ENCODE data around the gene FEM1C. TPM values are rescaled to one million over a fixed set of nuclear protein-coding genes. Genes with fewer than 3 reads are reported as not detected.

Gene FEM1C
- total RNA-seq, 1 experiment from 2014 or later, result 10.3 TPM

DNA sequence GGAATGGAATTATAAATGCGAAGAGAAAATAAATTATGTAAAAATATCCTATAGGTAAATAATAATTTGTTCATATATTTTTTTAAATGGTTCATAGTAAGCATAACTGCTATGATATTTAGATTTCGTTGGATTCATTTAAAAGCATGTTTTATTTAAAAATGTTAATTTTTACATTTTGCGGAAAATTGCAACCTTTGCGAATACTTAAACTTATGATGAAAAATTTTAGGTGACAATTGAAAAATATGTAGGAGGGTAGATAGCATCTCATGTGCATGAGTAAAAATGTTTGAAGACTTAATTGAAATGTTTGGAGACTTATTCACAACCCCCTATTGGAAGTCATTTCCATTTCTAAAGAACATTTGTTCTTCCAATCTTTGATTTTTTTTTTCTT lies 4.1 kb upstream of the FEM1C start:
- Mint-ChIP-seq H3K4me3 (ENCODE audit: unreplicated experiment) (no peak overlapping the region), H3K4me1 (ENCODE audit: insufficient read depth, unreplicated experiment) (peaks cover 26% of the 10 kb centered on the region), H3K36me3 (ENCODE audit: insufficient read depth, unreplicated experiment) (peaks cover 2% of the 10 kb centered on the region), H3K27ac (ENCODE audit: low read depth, unreplicated experiment) (no peak overlapping the region), H3K27me3 (ENCODE audit: insufficient read depth, unreplicated experiment) (no peaks in the 10 kb centered on the region), H3K9me3 (ENCODE audit: unreplicated experiment) (no peaks in the 10 kb centered on the region)
- CTCF ChIA-PET, result interaction anchor here (0.6 kb wide), 1 partner anchor 19 kb away, joined by 3 read pairs; no protein-coding TSS in a partner anchor
- no peak for DNase-seq (ENCODE audit: unreplicated experiment)
- no TSS peak for BruUV-seq (replicated peaks)
- intact Hi-C loops (cut with micrococcal nuclease), result no loop called here
- TF ChIP-seq, protein P1, sequence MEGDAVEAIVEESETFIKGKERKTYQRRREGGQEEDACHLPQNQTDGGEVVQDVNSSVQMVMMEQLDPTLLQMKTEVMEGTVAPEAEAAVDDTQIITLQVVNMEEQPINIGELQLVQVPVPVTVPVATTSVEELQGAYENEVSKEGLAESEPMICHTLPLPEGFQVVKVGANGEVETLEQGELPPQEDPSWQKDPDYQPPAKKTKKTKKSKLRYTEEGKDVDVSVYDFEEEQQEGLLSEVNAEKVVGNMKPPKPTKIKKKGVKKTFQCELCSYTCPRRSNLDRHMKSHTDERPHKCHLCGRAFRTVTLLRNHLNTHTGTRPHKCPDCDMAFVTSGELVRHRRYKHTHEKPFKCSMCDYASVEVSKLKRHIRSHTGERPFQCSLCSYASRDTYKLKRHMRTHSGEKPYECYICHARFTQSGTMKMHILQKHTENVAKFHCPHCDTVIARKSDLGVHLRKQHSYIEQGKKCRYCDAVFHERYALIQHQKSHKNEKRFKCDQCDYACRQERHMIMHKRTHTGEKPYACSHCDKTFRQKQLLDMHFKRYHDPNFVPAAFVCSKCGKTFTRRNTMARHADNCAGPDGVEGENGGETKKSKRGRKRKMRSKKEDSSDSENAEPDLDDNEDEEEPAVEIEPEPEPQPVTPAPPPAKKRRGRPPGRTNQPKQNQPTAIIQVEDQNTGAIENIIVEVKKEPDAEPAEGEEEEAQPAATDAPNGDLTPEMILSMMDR (IDR thresholded peaks at IDR 0.05; ENCODE audit: unreplicated experiment), result no peak
- POLR2A ChIA-PET, result no interaction called here

DNA sequence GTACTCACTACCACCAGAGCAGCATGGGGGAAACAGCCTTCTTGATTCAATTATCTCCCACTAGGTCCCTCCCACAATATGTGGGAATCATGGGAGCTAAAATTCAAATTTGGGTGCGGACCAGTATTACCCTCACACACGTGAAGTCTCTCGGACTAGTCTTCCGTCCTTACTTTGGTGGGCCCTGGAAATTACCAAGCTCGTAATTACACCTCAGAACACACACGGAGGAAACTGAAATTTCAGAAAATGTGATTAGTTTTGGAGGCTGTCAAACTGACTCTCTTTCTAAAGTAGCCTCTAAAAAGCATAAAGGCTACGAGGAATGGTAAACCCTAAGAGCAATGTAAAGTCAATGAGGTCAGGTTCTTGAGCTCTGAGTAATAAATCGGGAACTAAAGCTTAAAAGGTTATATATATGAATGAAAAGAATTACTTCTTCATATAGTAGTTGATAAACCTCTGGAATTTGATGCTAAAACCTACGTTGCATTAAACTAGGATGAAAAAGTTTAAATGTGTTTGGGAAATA lies 842 bp upstream of the FEM1C start:
- no peaks in the 10 kb centered on the region for H3K9me3 Mint-ChIP-seq (ENCODE audit: unreplicated experiment)
- peaks cover 29% of the 10 kb centered on the region for H3K36me3 Mint-ChIP-seq (ENCODE audit: insufficient read depth, unreplicated experiment)
- TF ChIP-seq, protein P1 (IDR thresholded peaks at IDR 0.05; ENCODE audit: unreplicated experiment), result no peak
- TSS peak; percentile 91 for BruUV-seq (replicated peaks)
- POLR2A ChIA-PET, result interaction anchor here (0.7 to 4.0 kb wide), 19 partner anchors 8 to 283 kb away, joined by 3 to 45 read pairs (median 15); partner anchors contain the start of genes CCDC112 and PGGT1B
- intact Hi-C loops (cut with micrococcal nuclease), result no loop called here
- no peak for DNase-seq (ENCODE audit: unreplicated experiment)
- peak overlapping the region; percentile 97 for H3K27ac Mint-ChIP-seq (ENCODE audit: low read depth, unreplicated experiment)
- H3K4me3 Mint-ChIP-seq (ENCODE audit: unreplicated experiment), result peak overlapping the region; percentile 85
- no peaks in the 10 kb centered on the region for H3K4me1 Mint-ChIP-seq (ENCODE audit: insufficient read depth, unreplicated experiment)
- no peaks in the 10 kb centered on the region for H3K27me3 Mint-ChIP-seq (ENCODE audit: insufficient read depth, unreplicated experiment)
- CTCF ChIA-PET, result interaction anchor here (0.7 to 4.9 kb wide), 6 partner anchors 26 to 308 kb away, joined by 3 to 26 read pairs (median 5); no protein-coding TSS in a partner anchor

DNA sequence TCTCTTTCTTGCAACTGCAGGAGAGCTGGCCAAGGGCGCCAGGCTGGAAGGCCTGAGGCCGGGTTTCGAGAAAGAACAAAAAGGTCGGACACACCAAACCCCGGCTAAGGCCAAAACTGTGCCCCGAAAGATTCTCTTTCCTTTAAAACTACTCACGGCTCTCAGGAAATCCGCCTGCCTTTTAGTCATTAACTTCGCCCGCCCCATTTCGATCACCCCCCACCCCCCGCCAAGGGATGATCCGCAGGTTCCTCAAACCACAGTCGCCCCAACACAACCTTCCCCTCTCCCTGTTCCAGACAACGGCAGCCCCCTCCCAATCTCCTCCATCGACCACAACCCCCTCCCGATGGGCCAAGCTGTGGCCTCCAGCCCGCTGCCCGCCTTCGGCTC lies 536 bp downstream of the FEM1C start:
- Mint-ChIP-seq H3K4me1 (ENCODE audit: insufficient read depth, unreplicated experiment) (peaks cover 13% of the 10 kb centered on the region), H3K4me3 (ENCODE audit: unreplicated experiment) (peak overlapping the region; percentile 85), H3K27me3 (ENCODE audit: insufficient read depth, unreplicated experiment) (no peaks in the 10 kb centered on the region), H3K9me3 (ENCODE audit: unreplicated experiment) (no peaks in the 10 kb centered on the region), H3K36me3 (ENCODE audit: insufficient read depth, unreplicated experiment) (peaks cover 38% of the 10 kb centered on the region), H3K27ac (ENCODE audit: low read depth, unreplicated experiment) (peak overlapping the region; percentile 97)
- CTCF ChIA-PET, result interaction anchor here (0.5 to 4.9 kb wide), 11 partner anchors 10 to 293 kb away, joined by 3 to 26 read pairs (median 4); no protein-coding TSS in a partner anchor
- intact Hi-C loops (cut with micrococcal nuclease), result loop anchor here (1.0 to 5.0 kb wide), 3 partner anchors 43 to 129 kb away; no protein-coding TSS in a partner anchor
- TF ChIP-seq, protein P1 (IDR thresholded peaks at IDR 0.05; ENCODE audit: unreplicated experiment), result no peak
- peak; percentile 61 for DNase-seq (ENCODE audit: unreplicated experiment)
- no TSS peak for BruUV-seq (replicated peaks)
- POLR2A ChIA-PET, result interaction anchor here (0.6 to 4.0 kb wide), 47 partner anchors 7 to 1799 kb away, joined by 3 to 45 read pairs (median 5); partner anchors contain the start of genes AP3S1, ATG12, CCDC112 and TMED7

DNA sequence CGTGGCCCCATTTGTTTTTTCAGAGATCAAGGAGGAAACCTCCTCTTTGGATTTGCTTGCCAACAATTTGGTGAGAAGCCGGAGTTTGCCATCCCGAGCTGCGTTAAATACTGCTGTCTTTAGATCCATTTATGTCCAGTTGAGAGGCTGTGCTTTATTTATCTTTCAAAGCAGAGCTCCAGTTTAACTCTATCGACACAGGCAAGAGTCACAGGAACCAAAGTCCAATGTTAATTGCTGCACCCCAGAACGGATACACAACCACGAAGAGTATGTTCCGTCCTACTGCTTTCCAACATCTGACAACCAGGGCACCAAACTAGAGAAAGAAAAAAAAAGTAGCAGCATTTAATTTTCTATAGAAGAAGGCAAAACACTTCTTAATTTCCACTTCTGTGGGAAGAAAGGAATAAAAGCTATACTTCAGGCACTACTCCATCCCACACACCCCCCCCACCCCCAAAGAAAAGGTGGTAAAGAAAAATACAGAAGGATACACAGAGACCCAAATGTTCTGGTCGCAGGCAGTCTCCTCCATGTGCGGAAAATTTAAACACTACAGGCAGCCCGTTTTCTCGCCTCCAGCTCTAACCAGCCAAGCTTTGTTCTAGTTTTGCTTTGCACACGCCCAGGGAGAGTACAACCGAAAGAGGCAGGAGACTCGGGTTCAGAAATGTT lies 1.1 kb downstream of the FEM1C start:
- H3K9me3 Mint-ChIP-seq (ENCODE audit: unreplicated experiment), result no peaks in the 10 kb centered on the region
- TSS peak; percentile 40 for BruUV-seq (replicated peaks)
- intact Hi-C loops (cut with micrococcal nuclease), result loop anchor here (1.0 to 5.0 kb wide), 4 partner anchors 44 to 167 kb away; no protein-coding TSS in a partner anchor
- TF ChIP-seq, protein P1 (IDR thresholded peaks at IDR 0.05; ENCODE audit: unreplicated experiment), result no peak
- no peaks in the 10 kb centered on the region for H3K27me3 Mint-ChIP-seq (ENCODE audit: insufficient read depth, unreplicated experiment)
- peaks cover 19% of the 10 kb centered on the region for H3K4me1 Mint-ChIP-seq (ENCODE audit: insufficient read depth, unreplicated experiment)
- peak overlapping the region; percentile 97 for H3K27ac Mint-ChIP-seq (ENCODE audit: low read depth, unreplicated experiment)
- DNase-seq (ENCODE audit: unreplicated experiment), result no peak
- POLR2A ChIA-PET, result interaction anchor here (0.6 to 4.0 kb wide), 49 partner anchors 8 to 299 kb away, joined by 3 to 45 read pairs (median 5); partner anchors contain the start of genes AP3S1, ATG12, CCDC112 and TMED7
- H3K36me3 Mint-ChIP-seq (ENCODE audit: insufficient read depth, unreplicated experiment), result peaks cover 38% of the 10 kb centered on the region
- CTCF ChIA-PET, result interaction anchor here (0.5 to 4.9 kb wide), 15 partner anchors 9 to 304 kb away, joined by 3 to 26 read pairs (median 4); no protein-coding TSS in a partner anchor
- peak overlapping the region; percentile 85 for H3K4me3 Mint-ChIP-seq (ENCODE audit: unreplicated experiment)

Measured in MCF 10A (cell line).